ENCODE results near the gene MRTFA. TPM values are rescaled to one million over a fixed set of nuclear protein-coding genes. Genes with fewer than 3 reads are reported as not detected.

The MRTFA gene
- total RNA-seq, 1 donor from 2014 or later: 52.8 TPM

DNA sequence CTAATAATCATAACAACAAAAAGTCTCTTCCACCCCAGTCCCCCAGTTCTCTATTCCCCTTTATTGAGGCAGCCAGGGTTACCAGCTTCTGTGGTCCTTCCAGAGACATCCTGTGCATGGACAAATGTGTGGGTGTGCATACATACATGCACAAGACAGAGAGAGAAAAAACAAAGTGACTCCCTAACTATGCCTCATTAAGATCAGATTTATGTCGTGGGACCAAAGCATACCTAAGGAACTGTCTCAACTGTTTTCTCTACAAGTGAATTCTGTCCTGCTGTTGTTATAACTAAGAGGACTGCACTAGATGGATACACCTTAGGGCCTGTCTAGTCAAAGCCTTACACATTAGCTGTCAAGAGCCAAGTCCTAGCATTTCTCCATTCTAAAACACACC is 106.7 kb downstream of the MRTFA start:
- H3K4me1 Mint-ChIP-seq: peaks cover 20% of the 10 kb centered on the region
- TF ChIP-seq CTCF (conservative IDR thresholded peaks at IDR 0.05): no peak
- no peaks in the 10 kb centered on the region for H3K27me3 Mint-ChIP-seq (ENCODE audit: low read depth)
- H3K36me3 Mint-ChIP-seq (ENCODE audit: low read depth): no peaks in the 10 kb centered on the region
- H3K9me3 Mint-ChIP-seq: no peaks in the 10 kb centered on the region
- DNase-seq (ENCODE audit: low read depth, low spot score): no peak
- peak overlapping the region; percentile 2 for H3K4me3 Mint-ChIP-seq
- H3K27ac Mint-ChIP-seq (ENCODE audit: unreplicated experiment): no peak overlapping the region

GRCh38 chr22:40526960-40527359 is 109.6 kb downstream of the MRTFA start:
- TF ChIP-seq CTCF (conservative IDR thresholded peaks at IDR 0.05): no peak
- Mint-ChIP-seq H3K27ac (ENCODE audit: unreplicated experiment) (no peak overlapping the region), H3K9me3 (no peaks in the 10 kb centered on the region), H3K36me3 (ENCODE audit: low read depth) (peaks cover 2% of the 10 kb centered on the region), H3K4me3 (no peak overlapping the region), H3K4me1 (no peaks in the 10 kb centered on the region), H3K27me3 (ENCODE audit: low read depth) (no peaks in the 10 kb centered on the region)
- no peak for DNase-seq (ENCODE audit: low read depth, low spot score)

DNA sequence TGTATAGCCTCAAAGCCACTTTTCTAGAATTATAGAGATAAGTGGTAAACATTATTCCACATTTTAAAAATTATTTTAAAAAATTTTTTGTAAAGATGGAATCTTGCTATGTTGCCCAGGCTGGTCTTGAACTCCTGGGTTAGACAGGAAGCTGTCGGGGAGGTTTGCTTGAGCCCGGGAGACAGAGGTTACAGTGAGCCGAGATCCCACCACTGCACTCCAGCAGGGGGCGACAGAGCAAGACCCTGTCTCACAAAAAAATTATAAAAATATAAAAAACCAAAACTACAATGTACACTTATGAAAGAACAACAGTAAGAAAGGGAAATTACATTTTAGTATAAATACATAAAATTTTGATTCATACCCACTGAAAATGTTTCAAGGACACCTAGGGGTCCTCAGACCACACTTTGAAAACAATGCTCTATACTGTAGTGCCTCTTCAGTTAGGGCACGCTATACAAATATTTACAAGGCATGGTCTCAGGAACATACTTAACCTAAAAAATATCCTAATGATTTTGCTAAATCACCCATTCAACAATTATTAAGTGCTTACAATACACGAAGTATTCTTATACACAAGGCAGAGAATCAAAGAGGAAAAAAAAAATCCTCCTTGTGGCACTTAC is 111.2 kb downstream of the MRTFA start:
- TF ChIP-seq CTCF (conservative IDR thresholded peaks at IDR 0.05): peak; percentile 85
- Mint-ChIP-seq H3K4me3 (no peak overlapping the region), H3K9me3 (peaks cover 2% of the 10 kb centered on the region), H3K4me1 (no peaks in the 10 kb centered on the region), H3K27ac (ENCODE audit: unreplicated experiment) (no peak overlapping the region), H3K27me3 (ENCODE audit: low read depth) (no peaks in the 10 kb centered on the region), H3K36me3 (ENCODE audit: low read depth) (peaks cover 2% of the 10 kb centered on the region)
- peak; percentile 49 for DNase-seq (ENCODE audit: low read depth, low spot score)

- H3K9me3 Mint-ChIP-seq: peaks cover 2% of the 10 kb centered on the region
- no peak overlapping the region for H3K4me3 Mint-ChIP-seq
- H3K36me3 Mint-ChIP-seq (ENCODE audit: low read depth): peaks cover 2% of the 10 kb centered on the region
- no peaks in the 10 kb centered on the region for H3K4me1 Mint-ChIP-seq
- no peak for TF ChIP-seq CTCF (conservative IDR thresholded peaks at IDR 0.05)
- DNase-seq (ENCODE audit: low read depth, low spot score): no peak
- H3K27ac Mint-ChIP-seq (ENCODE audit: unreplicated experiment): no peak overlapping the region
- H3K27me3 Mint-ChIP-seq (ENCODE audit: low read depth): no peaks in the 10 kb centered on the region
Measured at GRCh38 chr22:40524392-40525249, 111.9 kb downstream of the MRTFA start.

GRCh38 chr22:40522141-40522540 is 114.4 kb downstream of the MRTFA start:
- no peak for TF ChIP-seq CTCF (conservative IDR thresholded peaks at IDR 0.05)
- Mint-ChIP-seq H3K27me3 (ENCODE audit: low read depth) (no peaks in the 10 kb centered on the region), H3K9me3 (peaks cover 5% of the 10 kb centered on the region), H3K36me3 (ENCODE audit: low read depth) (peaks cover 9% of the 10 kb centered on the region), H3K27ac (ENCODE audit: unreplicated experiment) (no peak overlapping the region), H3K4me3 (no peak overlapping the region), H3K4me1 (peaks cover 4% of the 10 kb centered on the region)
- DNase-seq (ENCODE audit: low read depth, low spot score): no peak

Measured in neural crest cell (in vitro differentiated cells).